Measurements from ENCODE around the gene SMAD7.

DNA sequence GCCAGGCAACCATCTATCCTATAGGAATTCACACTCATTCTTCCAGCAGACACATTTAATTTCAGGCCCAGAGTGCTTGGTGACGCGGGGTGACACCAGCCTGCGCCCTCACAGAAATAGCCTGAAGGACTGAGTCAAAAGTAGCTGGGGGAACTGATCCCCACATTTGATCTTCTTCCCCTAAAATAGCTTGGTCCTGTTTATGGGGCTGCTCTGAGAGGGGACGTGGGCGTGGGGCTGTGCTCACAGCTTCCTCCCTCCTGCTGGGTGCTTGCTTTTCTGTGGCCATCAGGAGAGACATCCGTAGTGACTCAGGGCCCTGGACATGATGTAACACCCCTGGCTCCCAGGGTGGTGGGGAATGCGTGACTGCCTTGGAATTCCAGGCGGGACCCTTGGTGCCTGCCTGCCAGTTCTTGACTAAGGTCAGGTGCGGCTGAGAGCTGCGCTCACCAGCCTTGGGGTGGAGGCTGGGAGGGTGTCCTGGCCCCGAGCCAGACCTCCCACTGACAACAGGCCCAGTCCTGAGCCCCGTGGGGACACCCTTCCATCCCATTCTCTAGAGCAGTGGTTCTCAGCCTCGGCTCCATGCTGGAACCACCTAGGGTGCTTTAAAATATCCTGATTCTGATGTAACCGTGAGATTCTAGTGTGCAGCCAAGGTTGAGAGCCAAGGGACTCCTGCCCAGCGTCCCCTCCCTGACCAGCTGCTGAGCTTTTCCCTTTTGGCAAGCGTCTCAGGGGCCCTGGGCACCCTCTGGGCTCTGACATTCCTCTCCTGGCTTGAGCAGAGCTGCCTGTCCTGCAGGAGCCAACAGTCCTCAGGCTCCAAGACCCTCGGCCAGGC is 47.4 kb upstream of the SMAD7 start:
- TF ChIP-seq, protein P1, sequence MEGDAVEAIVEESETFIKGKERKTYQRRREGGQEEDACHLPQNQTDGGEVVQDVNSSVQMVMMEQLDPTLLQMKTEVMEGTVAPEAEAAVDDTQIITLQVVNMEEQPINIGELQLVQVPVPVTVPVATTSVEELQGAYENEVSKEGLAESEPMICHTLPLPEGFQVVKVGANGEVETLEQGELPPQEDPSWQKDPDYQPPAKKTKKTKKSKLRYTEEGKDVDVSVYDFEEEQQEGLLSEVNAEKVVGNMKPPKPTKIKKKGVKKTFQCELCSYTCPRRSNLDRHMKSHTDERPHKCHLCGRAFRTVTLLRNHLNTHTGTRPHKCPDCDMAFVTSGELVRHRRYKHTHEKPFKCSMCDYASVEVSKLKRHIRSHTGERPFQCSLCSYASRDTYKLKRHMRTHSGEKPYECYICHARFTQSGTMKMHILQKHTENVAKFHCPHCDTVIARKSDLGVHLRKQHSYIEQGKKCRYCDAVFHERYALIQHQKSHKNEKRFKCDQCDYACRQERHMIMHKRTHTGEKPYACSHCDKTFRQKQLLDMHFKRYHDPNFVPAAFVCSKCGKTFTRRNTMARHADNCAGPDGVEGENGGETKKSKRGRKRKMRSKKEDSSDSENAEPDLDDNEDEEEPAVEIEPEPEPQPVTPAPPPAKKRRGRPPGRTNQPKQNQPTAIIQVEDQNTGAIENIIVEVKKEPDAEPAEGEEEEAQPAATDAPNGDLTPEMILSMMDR (IDR thresholded peaks at IDR 0.05 in 4 of 5, conservative IDR thresholded peaks at IDR 0.05 in 1 of 5), result no peak
- no peak for TF ChIP-seq POLR2A (IDR thresholded peaks at IDR 0.05)

Measured in gastrocnemius medialis (tissue), 4 donors.